ENCODE data around the gene AKR1C1.
"Not testable (repeated sequence)": the region's sequence is repeated elsewhere in the genome, so short reads cannot be mapped to it uniquely, and the experiment has no call there.

The AKR1C1 gene

DNA sequence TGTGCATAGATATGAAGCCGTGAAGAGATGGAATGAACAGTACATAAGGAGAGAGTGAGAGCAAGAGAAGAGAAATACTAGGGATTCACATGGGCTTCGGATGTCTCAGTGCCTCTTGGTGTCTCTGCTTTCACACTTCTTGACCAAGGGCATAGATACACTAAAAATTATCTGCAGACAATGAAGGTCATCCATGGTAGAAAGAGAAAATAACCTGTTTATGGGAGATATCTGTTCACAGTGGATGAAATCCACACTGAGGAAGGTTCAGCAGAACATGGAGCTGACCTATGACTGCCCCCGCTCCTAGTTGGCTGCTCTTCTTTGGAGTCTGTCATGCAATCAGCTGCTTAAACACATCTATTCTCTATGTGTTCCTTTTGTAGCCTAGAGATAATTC is 6.1 kb downstream of the AKR1C1 start:
- H3K4me1 Mint-ChIP-seq; H3K4me3 Mint-ChIP-seq; H3K9me3 Mint-ChIP-seq; H3K27me3 Mint-ChIP-seq (ENCODE audit: low read depth); H3K36me3 Mint-ChIP-seq (ENCODE audit: low read depth); H3K27ac Mint-ChIP-seq: not testable (repeated sequence)

DNA sequence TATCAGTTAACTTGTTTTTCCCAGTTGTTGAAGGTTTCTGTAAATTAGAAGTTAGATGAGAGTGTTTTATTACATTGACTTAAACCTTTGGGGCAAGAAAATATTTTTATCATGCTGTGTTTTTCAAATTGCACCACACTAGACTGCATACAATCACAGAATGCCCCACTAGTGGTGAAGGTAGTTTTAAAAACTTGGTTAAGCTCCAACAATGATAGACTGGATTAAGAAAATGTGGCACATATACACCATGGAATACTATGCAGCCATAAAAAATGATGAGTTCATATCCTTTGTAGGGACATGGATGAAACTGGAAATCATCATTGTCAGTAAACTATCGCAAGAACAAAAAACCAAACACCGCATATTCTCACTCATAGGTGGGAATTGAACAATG is 7.1 kb downstream of the AKR1C1 start:
- not testable (repeated sequence) for H3K4me1 Mint-ChIP-seq; H3K36me3 Mint-ChIP-seq (ENCODE audit: low read depth); H3K27me3 Mint-ChIP-seq (ENCODE audit: low read depth); H3K4me3 Mint-ChIP-seq; H3K27ac Mint-ChIP-seq; H3K9me3 Mint-ChIP-seq

DNA sequence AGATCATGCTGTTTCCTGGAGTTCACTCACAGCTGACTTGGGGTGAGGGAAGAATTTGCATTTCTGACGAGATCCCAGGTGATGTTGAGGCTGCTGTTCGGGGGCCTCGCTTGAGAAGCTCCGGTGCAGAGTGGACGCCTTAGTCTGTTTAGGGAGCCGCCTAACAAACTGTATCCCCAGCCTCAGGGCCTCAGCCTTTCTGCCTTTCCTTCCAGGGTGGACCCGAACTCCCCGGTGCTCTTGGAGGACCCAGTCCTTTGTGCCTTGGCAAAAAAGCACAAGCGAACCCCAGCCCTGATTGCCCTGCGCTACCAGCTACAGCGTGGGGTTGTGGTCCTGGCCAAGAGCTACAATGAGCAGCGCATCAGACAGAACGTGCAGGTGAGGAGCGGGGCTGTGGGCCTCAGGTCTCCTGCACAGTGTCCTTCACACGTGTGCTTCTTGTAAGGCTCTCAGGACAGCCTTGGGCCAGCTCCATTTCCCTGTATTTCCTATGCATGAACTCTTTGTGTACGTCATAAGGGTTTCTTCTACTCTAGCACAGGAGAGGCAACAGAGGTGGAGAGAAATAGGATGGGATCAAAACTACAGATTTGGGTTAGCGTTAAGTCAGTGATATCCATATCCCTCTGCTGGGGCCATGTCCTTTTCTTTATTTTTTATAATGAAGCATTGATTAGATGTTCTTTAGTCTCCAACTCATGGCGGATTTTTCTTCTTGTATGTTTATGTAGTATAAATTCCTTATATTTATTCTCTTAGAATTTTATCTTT is 9.3 kb downstream of the AKR1C1 start:
- not testable (repeated sequence) for H3K4me3 Mint-ChIP-seq; H3K27me3 Mint-ChIP-seq (ENCODE audit: low read depth); H3K4me1 Mint-ChIP-seq; H3K27ac Mint-ChIP-seq; H3K9me3 Mint-ChIP-seq
- peaks cover 14% of the 10 kb centered on the region for H3K36me3 Mint-ChIP-seq (ENCODE audit: low read depth)

DNA sequence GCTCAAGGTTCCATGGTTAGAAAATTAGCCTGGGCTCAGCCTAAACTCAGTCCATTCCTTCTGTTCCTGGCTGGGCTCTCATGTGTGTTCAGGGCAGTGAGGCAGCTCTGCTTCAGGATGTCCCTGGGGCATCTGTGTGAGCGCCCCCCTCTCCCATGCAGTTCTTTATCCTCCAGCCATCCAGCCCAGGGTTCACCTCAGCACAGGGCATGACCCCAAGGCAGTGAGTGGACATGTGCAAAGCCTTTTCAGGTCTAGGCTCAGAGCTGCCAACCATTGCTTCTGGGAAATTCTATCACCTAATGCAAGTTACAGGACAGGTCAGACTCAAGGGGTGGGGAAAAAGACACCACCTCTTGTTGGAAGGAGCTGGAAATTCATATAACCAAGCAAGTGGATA is 10.1 kb downstream of the AKR1C1 start:
- not testable (repeated sequence) for H3K4me1 Mint-ChIP-seq; H3K4me3 Mint-ChIP-seq; H3K27ac Mint-ChIP-seq; H3K27me3 Mint-ChIP-seq (ENCODE audit: low read depth); H3K9me3 Mint-ChIP-seq
- H3K36me3 Mint-ChIP-seq (ENCODE audit: low read depth), result peaks cover 14% of the 10 kb centered on the region

DNA sequence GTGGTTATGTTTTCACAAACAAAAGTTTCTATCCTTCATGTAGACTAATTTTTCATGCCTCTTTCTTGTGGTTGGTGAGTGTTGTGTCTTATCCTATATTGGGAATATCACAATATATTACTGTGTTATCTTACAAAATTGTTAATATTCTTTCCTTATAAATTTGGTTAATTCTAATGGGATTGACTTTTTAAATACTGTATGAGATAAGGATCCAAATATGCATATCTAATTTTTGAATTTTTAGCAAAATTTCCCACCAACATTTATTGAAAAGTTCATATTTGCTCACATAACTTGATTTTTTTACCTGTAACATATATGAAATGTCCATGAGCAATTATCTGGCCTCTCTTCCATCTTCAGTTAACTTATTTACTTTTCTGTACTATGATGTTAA is 11.2 kb downstream of the AKR1C1 start:
- H3K4me1 Mint-ChIP-seq; H3K36me3 Mint-ChIP-seq (ENCODE audit: low read depth); H3K27ac Mint-ChIP-seq; H3K27me3 Mint-ChIP-seq (ENCODE audit: low read depth); H3K4me3 Mint-ChIP-seq; H3K9me3 Mint-ChIP-seq: not testable (repeated sequence)

DNA sequence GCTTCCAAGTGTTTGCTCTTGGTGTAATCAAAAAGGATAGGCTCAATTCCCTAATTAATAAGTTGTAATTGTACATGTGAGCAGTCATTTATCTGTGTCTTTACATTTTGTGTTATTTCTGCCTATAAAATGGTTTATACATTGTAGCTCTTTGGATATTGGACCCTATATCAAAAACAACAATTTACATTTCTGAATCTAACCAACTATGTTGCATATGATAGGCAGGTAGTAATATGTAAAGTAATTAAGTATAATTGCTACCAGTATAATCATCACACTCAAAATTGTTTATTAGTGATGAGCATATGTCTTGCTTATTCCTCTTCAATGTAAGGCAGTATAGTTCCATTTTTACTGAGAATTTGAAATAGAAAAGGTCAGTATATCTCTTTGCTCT is 13.8 kb downstream of the AKR1C1 start:
- H3K4me3 Mint-ChIP-seq, result no peak overlapping the region
- TF ChIP-seq, protein P1, sequence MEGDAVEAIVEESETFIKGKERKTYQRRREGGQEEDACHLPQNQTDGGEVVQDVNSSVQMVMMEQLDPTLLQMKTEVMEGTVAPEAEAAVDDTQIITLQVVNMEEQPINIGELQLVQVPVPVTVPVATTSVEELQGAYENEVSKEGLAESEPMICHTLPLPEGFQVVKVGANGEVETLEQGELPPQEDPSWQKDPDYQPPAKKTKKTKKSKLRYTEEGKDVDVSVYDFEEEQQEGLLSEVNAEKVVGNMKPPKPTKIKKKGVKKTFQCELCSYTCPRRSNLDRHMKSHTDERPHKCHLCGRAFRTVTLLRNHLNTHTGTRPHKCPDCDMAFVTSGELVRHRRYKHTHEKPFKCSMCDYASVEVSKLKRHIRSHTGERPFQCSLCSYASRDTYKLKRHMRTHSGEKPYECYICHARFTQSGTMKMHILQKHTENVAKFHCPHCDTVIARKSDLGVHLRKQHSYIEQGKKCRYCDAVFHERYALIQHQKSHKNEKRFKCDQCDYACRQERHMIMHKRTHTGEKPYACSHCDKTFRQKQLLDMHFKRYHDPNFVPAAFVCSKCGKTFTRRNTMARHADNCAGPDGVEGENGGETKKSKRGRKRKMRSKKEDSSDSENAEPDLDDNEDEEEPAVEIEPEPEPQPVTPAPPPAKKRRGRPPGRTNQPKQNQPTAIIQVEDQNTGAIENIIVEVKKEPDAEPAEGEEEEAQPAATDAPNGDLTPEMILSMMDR (IDR thresholded peaks at IDR 0.05; ENCODE audit: unreplicated experiment in 3 of 3), result no peak
- H3K9me3 Mint-ChIP-seq, result peaks cover 2% of the 10 kb centered on the region
- H3K27ac Mint-ChIP-seq, result no peak overlapping the region
- H3K4me1 Mint-ChIP-seq, result no peaks in the 10 kb centered on the region
- H3K27me3 Mint-ChIP-seq (ENCODE audit: low read depth), result no peaks in the 10 kb centered on the region
- peaks cover 12% of the 10 kb centered on the region for H3K36me3 Mint-ChIP-seq (ENCODE audit: low read depth)

DNA sequence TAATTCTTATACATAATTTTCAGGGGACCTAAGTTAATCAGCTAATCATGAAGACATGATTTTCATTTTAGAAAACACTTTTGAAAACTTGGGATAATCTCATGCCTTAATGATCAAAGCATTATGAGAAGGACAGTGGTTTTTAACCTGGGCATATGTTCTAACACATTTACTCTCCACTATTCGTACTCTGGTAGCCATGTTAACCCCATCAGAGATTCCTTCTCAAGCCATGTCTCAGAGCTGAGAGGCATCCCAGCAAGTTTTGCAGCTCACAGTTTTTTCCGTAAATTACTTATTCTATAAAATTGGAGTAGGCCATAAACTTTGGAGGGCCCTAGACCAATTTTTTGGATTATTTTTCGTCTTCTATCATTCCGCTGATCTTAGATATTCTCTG is 15.7 kb downstream of the AKR1C1 start:
- Mint-ChIP-seq H3K36me3 (ENCODE audit: low read depth) (peaks cover 13% of the 10 kb centered on the region), H3K4me1 (no peaks in the 10 kb centered on the region), H3K27ac (no peak overlapping the region)

DNA sequence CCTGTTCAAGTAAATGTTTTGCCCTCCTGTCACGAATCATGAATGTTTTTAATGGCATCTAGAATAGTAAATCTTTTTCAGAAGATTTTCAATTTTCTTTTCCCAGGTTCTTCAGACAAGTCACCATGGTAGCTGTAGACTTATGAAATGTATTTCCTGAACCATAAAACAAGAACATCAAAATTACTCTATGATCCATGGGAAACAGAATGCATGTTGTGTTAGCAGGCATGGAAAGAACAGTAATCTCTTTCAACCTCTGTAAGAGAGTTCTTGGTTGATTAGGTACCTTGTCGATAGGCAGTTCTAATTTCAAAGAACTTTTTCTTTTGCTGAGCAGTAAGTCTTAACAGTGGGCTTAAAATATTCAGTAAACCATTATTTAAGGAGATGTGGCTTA is 17.6 kb downstream of the AKR1C1 start:
- peaks cover 13% of the 10 kb centered on the region for H3K36me3 Mint-ChIP-seq (ENCODE audit: low read depth)
- no peaks in the 10 kb centered on the region for H3K4me1 Mint-ChIP-seq
- no peaks in the 10 kb centered on the region for H3K27me3 Mint-ChIP-seq (ENCODE audit: low read depth)
- no peak overlapping the region for H3K4me3 Mint-ChIP-seq
- H3K9me3 Mint-ChIP-seq, result peaks cover 2% of the 10 kb centered on the region
- no peak overlapping the region for H3K27ac Mint-ChIP-seq
- TF ChIP-seq, protein P1 (IDR thresholded peaks at IDR 0.05; ENCODE audit: unreplicated experiment in 3 of 3), result no peak

More for the DNA sequence above, 15.7 kb downstream of the AKR1C1 start:
- Mint-ChIP-seq H3K9me3 (peaks cover 2% of the 10 kb centered on the region), H3K4me3 (no peak overlapping the region), H3K27me3 (ENCODE audit: low read depth) (no peaks in the 10 kb centered on the region)
- TF ChIP-seq, protein P1 (IDR thresholded peaks at IDR 0.05; ENCODE audit: unreplicated experiment in 3 of 3), result no peak
